ENCODE results near the gene DLX2.
A peak's percentile ranks its signal among the peaks of the same experiment; 100 is the strongest.
"Not testable (repeated sequence)": the region's sequence is repeated elsewhere in the genome, so short reads cannot be mapped to it uniquely, and the experiment has no call there.

The DLX2 gene

DNA sequence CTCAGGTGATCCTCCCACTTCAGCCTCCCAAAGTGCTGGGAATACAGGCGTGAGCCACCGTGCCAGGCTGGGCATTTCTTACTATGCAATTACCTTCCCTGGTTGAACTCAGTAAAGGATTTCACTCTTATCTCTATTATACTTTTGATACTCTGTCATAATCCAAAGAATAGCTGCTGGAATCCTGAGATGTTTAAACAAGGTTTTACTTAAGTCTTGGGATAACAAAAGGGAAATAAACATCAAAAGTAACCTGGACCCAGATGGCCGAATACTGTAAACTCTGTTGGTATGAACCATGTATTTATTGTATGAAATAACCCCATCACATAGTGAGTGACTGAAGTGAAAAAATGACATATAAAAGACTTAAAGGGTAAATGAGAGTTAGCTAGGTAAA lies 11.9 kb upstream of the DLX2 start:
- TF ChIP-seq, protein P1, sequence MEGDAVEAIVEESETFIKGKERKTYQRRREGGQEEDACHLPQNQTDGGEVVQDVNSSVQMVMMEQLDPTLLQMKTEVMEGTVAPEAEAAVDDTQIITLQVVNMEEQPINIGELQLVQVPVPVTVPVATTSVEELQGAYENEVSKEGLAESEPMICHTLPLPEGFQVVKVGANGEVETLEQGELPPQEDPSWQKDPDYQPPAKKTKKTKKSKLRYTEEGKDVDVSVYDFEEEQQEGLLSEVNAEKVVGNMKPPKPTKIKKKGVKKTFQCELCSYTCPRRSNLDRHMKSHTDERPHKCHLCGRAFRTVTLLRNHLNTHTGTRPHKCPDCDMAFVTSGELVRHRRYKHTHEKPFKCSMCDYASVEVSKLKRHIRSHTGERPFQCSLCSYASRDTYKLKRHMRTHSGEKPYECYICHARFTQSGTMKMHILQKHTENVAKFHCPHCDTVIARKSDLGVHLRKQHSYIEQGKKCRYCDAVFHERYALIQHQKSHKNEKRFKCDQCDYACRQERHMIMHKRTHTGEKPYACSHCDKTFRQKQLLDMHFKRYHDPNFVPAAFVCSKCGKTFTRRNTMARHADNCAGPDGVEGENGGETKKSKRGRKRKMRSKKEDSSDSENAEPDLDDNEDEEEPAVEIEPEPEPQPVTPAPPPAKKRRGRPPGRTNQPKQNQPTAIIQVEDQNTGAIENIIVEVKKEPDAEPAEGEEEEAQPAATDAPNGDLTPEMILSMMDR (IDR thresholded peaks at IDR 0.05), result no peak
- no peak for DNase-seq (ENCODE audit: low spot score)

DNA sequence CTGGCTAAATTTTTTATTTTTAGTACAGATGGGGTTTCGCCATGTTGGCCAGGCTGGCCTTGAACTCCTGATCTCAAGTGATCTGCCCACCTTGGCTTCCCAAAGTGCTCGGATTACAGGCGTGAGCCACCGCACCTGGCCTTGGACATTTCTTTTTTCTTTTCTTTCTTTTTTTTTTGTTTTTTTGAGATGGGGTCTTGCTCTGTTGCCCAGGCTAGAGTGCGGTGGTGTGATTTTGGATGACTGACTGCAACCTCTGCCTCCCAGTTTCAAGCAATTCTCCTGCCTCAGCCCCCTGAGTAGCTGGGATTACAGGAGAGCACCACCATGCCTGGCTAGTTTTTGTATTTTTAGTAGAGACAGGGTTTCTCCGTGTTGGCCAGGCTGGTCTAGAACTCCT lies 11.5 kb upstream of the DLX2 start:
- H3K4me3 ChIP-seq; DNase-seq (ENCODE audit: low spot score); H3K27ac ChIP-seq: not testable (repeated sequence)

More for the DNA sequence above, 11.9 kb upstream of the DLX2 start:
- H3K4me3 ChIP-seq, result no peak overlapping the region
- no peak overlapping the region for H3K27ac ChIP-seq

DNA sequence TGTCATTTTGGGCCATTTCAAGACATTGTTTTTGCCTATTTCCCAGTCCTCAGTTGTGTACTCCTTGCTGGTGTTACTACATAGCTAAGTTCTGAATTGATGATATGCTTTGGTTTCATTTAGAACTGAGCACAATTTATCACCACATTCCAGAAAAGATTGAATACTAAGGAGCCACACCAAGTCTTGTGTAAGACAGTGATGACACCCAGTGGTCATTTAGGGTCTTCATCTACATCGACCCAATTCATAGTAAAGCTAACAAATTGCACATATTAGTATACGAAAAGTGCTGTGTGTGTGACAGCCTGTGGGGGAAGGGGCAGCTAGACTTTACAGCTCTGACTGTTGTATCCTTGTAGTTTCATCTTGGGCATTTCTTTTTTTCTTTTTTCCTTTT lies 10.9 kb upstream of the DLX2 start:
- Histone ChIP-seq H3K27ac (no peak overlapping the region), H3K4me3 (no peak overlapping the region)
- no peak for DNase-seq (ENCODE audit: low spot score)
- TF ChIP-seq, protein P1 (IDR thresholded peaks at IDR 0.05), result no peak

DNA sequence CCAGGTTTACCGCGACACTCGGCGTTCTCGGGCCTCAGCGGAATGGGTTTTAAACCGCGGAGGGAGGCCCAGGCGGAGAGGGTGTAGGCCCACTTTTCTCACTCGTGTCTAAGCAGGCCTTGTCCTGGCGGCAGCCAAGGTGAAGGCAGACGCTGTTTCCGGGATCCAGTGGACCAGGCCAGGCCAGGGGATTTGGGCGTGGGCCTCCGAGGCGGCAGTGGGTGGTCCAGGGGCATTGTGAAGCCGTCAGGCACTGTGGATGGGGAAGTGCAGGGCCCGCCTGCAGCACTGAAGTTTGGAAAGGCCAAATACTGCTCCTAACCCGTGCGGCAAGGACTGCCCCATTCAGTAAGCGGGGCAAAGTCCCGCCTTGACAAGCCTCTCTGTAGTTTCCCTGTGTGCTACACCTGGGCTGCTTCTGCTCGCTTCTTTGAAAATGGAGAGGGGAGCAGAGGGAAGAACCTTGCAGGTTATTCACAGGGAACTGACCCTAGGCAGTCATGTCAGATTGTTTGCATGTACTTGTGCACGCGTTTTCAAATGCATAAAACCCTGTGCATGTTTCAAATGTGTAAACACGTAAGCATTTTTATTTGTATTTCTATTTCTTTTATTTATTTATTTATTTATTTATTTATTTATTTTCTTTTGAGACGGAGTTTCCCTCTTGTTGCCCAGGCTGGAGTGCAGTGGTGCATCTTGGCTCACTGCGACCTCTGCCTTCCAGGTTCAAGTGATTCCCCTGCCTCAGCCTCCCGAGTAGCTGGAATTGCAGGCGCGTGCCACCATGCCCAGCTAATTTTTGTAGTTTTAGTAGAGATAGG lies 7.5 kb upstream of the DLX2 start:
- DNase-seq (ENCODE audit: low spot score), result no peak
- Histone ChIP-seq H3K4me3 (no peak overlapping the region), H3K27ac (no peak overlapping the region)
- TF ChIP-seq, protein P1 (IDR thresholded peaks at IDR 0.05), result no peak

DNA sequence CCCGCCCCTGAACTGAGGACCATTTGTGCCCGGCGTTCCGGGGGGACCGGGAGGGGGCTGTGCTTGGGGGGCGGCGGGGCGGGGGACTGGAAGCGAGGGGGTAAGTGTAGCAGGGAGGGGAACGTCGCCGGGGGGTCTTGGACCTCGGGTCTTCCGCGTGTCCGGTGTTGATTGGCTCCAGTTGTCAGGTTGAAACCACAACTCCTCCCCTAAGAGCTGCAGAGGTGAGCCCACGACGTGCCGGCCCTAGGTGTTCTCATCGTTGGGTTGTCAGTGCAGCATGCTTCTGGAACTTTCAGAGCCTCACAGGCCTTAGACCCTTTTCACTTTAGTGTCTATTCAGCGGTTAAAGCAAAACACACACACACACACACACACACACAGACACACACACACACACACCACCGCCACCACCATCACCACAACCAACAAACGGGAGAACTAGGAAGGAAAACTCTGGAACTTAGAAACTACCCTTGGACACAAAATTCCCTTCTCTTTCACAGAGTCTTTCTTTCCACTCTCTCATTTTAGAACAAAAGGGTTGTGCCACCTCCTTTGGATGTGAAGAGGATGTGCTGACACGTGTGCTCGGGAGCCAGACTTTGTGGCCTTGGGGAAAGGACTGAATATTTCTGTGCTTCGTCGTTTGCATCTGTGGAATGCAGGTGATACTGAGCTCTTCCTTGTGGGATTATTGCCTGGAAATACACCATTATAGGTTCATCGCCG lies 6.7 kb upstream of the DLX2 start:
- no peak for DNase-seq (ENCODE audit: low spot score)

DNA sequence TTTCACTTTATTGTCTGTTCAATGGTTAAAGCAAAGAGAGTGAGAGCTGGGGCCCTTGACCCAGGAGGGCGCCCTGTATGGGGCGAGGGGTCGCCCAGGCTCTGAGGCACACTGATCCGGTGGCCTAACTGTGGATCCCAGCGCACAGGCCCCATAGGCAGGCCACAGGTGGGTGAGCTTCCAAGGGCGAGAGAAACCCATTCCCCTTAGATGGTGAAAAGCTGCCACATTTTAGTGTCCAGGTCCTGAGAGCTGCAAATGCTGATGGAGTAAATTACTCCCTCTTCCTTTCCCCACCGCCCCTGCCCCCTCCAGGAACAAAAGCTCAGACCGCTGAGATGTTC lies 5.9 kb upstream of the DLX2 start:
- DNase-seq (ENCODE audit: low spot score), result no peak
- no peak overlapping the region for H3K27ac ChIP-seq
- TF ChIP-seq, protein P1 (IDR thresholded peaks at IDR 0.05), result no peak
- no peak overlapping the region for H3K4me3 ChIP-seq

More for the DNA sequence above, 6.7 kb upstream of the DLX2 start:
- TF ChIP-seq, protein P1 (IDR thresholded peaks at IDR 0.05), result no peak
- Histone ChIP-seq H3K27ac (no peak overlapping the region), H3K4me3 (no peak overlapping the region)

DNA sequence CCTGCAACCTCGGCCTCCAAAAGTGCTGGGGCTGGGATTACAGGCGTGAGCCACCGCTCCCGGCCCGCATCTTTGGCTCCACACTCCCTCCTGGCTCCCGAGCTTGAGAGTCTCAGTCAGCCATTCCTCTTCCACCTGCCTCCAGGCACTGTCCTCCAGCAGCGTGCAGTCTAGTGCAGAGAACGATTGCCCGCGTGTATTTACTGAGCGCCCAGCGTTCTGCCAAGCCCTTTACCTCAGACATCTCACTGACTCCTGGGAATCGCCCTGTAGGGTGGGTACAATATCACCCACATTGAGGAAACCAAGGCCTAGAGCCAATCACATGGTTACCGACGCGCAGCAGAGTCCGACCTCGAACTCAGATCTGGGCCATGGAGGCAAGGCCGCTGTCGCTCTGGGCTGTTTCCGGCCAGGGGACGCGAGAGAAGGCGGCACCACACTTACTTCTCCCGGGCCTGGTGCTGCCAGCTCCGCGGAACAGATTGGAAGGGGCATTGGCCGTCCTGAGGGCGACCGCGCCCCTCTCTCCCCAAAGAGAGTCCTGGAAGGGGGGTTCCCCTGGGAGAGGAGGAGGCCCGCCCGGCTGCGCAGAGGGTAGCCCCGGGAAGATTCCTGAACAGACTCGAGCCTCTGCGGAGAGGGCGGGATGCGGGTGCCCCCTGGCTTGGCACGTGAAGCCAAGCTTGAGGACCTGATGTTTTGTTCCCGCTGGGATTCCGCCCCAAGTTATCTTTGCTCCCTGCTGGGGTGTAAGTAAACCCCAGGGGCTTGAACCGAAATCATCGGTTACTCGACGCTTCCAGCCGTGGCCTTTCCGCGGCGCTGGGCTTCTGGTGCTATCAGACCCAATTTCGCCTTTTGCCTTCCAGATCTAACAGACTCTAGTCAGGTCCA lies 5.2 kb upstream of the DLX2 start:
- Histone ChIP-seq H3K27ac (no peak overlapping the region), H3K4me3 (peak overlapping the region; percentile 6)
- no peak for DNase-seq (ENCODE audit: low spot score)
- TF ChIP-seq, protein P1 (IDR thresholded peaks at IDR 0.05), result no peak
